ENCODE measurements around the gene PABPN1.

PABPN1 gene

GRCh38 chr14:23372509-23372908, 51.3 kb downstream of the PABPN1 start, which contains the start of gene IL25:
TSS of gene IL25 (plus strand) at chr14:23372809.
- H3K4me1 ChIP-seq (ENCODE audit: control insufficient read depth, low read length): 0 out of 2 replicates have a peak, but pooled peaks cover 5% of the 10 kb centered on the region
- H3K9me2 ChIP-seq (replicated peaks; ENCODE audit: control insufficient read depth, low read length): no peaks in the 10 kb centered on the region
- no peak within 1 kb of the TSS for H3K4me2 ChIP-seq (ENCODE audit: low read length)
- peaks cover 3% of the 10 kb centered on the region; the same call in 1 of the 2 replicates for H3K27me3 ChIP-seq (ENCODE audit: control insufficient read depth, low read length)
- H3K79me2 ChIP-seq (ENCODE audit: control insufficient read depth, low read length): no peaks in the 10 kb centered on the region
- H3F3A ChIP-seq (ENCODE audit: control insufficient read depth, insufficient read depth): no peaks in the 10 kb centered on the region
- H3K27ac ChIP-seq (ENCODE audit: low read depth, low read length): no peak within 1 kb of the TSS
- H3K36me3 ChIP-seq (ENCODE audit: control insufficient read depth, low read length): no peaks in the 10 kb centered on the region
- H4K20me1 ChIP-seq (ENCODE audit: control insufficient read depth, insufficient read depth, low read depth, low read length): no peaks in the 10 kb centered on the region
- no peak within 1 kb of the TSS for H3K4me3 ChIP-seq (ENCODE audit: low read length)
- H3K9me3 ChIP-seq (ENCODE audit: control insufficient read depth, insufficient read depth, low read length): no peaks in the 10 kb centered on the region
- TF ChIP-seq EZH2phosphoT487 (IDR thresholded peaks at IDR 0.05; ENCODE audit: borderline replicate concordance, low read length) (no peak), CTCF (IDR thresholded peaks at IDR 0.05; ENCODE audit: low read depth, low read length, poor library complexity, severe bottlenecking) (no peak)

- TF ChIP-seq EZH2phosphoT487 (IDR thresholded peaks at IDR 0.05; ENCODE audit: borderline replicate concordance, low read length) (no peak), CTCF (IDR thresholded peaks at IDR 0.05; ENCODE audit: low read depth, low read length, poor library complexity, severe bottlenecking) (no peak)
- Histone ChIP-seq H3K9me3 (ENCODE audit: control insufficient read depth, insufficient read depth, low read length) (no peaks in the 10 kb centered on the region), H3K27me3 (ENCODE audit: control insufficient read depth, low read length) (0 out of 2 replicates have a peak, but pooled peaks cover 5% of the 10 kb centered on the region)
Observed at GRCh38 chr14:23373041-23373440, 51.8 kb downstream of the PABPN1 start.

More at GRCh38 chr14:23373041-23373440, 51.8 kb downstream of the PABPN1 start:
- Histone ChIP-seq H3K9me2 (replicated peaks; ENCODE audit: control insufficient read depth, low read length) (no peaks in the 10 kb centered on the region), H3K4me1 (ENCODE audit: control insufficient read depth, low read length) (0 out of 2 replicates have a peak, but pooled peaks cover 5% of the 10 kb centered on the region), H3K27ac (ENCODE audit: low read depth, low read length) (no peak overlapping the region), H3K36me3 (ENCODE audit: control insufficient read depth, low read length) (no peaks in the 10 kb centered on the region), H3K79me2 (ENCODE audit: control insufficient read depth, low read length) (no peaks in the 10 kb centered on the region), H4K20me1 (ENCODE audit: control insufficient read depth, insufficient read depth, low read depth, low read length) (no peaks in the 10 kb centered on the region), H3K4me2 (ENCODE audit: low read length) (no peak overlapping the region), H3F3A (ENCODE audit: control insufficient read depth, insufficient read depth) (no peaks in the 10 kb centered on the region), H3K4me3 (ENCODE audit: low read length) (no peak overlapping the region)

Data from DOHH2 (cell line).